Daoy (cell line): ENCODE measurements around the gene DDT. TPM values are rescaled to one million over a fixed set of nuclear protein-coding genes. Genes with fewer than 3 reads are reported as not detected.
"Not testable (repeated sequence)": the region's sequence is repeated elsewhere in the genome, so short reads cannot be mapped to it uniquely, and the experiment has no call there.

ENCODE experiments used
- DNase-seq: peaks from one replicate; pipeline ENCODE4 v3.0.0-alpha.2; 2015; ENCODE audit warnings: low read depth
- total RNA-seq: library from RNA; depleted of rRNA; stranded (reverse); fragments of >200 nt; shearing (Covaris generic); gene quantifications from 2 replicates; pipeline ENCODE4 v1.2.3, GENCODE V29; 2014

DDT gene
- total RNA-seq, 1 experiment from 2014 or later: 113 TPM

DNA sequence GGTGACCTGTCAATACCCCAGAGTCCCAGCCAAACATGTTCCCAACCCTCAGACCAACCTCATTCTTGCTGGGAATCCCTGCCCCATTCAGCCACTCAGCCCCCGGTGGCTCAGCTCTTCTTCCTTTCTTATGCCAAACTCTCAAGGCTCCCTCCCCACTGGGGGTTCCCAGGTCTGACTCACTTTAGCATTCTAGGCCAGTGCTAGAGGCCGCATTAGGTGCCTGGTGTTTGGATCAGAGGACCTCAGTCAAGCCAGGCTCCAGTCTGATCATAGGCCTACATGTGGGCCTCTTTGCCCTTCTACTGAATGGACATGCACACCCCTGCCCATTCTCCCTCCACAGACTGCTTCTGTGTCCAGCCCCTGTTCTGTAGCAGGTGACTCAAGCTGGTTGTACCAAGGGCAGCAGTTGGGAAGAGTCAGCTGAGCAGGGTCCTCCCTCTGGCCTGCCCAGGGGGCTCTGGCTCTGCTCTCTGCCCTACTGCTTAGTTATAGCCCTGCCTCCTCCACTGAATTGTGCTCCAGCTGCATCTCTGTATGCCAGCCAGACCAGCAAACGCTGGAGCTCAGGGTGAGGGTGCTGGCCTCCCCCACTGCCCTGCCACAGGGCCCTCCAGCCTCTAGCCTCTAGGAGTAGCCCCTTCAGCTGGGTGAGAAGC, 15.5 kb upstream of the DDT start:
- not testable (repeated sequence) for DNase-seq

DNA sequence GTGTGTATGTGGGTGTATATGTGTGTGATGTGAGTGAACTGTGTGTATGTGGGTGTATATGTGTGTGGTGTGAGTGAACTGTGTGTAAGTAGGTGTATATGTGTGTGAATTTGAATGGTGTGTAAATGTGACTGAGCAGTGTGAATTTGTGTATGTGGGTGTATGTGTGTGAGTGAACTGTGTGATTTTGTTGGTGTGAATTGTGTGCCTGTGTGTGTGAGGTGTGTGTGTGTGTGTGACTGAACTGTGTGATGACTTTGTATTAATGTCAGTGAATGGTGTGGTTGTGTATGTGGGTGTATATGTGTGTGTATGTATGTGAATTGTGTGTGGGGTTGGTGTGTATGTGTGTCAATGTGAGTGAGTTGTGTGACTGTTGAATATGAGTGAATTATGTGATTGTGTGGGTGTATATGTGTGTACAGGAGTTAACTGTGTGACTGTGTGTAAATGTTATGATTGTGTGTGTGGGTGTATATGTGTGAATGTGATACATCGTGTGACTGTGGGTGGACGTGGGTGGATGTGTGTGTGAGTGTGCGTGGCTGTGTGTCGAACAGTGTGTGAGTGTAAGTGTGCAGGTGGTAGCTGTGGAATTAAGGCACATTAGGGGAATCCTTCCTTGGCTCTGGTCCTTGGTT, 12.4 kb upstream of the DDT start:
- not testable (repeated sequence) for DNase-seq

DNA sequence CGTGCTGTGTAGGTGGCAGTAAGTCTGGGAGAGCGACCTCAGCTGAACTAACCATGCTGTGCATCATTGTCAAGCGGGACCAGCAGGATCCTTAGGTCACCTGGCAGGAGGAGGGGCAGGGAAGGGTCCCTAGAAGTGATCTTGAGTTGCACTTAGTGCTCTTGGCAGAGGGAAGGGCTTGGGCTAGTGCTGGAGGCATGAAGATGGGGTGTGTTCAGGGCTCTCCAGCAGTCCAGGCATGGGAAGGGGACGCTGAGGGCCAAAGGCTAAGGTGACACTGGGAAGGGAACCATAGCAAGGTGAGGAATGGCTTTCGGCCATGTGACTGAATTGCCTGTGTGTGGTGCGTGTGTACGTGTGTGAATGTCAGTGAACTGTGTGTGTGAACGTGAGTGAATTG, 11.8 kb upstream of the DDT start:
- DNase-seq: not testable (repeated sequence)

DNA sequence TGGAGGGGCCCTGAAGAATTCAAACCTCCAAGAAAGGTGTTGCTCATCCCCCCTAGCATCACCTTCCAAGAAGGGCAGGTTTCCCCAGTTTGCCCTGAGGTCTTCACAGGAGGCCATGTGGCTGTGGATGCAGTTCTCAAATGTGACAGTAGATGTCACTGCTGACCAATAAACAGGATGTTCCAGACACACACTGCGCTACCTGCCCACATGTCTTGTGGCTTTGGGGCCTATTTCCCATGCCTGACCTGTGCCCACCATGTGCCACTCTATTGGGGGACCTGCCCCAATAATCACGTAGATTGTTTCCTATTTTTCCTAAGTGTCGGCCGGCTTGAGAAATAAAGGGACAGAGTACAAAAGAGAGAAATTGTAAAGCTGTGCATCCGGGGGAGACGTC, 10.2 kb upstream of the DDT start:
- DNase-seq: no peak

DNA sequence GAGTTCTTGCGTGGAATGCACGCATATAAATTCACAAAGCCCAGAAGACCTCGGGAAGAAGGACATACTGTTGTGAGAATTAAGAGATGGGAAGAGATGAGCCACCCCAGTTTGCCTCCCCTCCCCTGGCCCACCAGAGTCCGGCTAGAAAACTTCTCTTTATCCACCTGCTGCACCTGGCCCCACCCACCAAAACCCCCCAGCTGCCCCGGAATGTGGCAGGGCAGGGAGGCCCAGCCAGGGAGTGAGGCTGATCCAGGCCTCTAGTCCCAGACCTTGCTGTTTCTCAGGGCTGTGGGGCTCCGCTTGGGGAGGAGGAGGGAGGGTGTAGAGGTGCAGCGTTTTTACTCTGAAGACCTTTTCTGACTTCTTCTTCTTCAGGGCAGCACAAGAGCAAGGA, 6.3 kb upstream of the DDT start:
- DNase-seq: not testable (repeated sequence)

DNA sequence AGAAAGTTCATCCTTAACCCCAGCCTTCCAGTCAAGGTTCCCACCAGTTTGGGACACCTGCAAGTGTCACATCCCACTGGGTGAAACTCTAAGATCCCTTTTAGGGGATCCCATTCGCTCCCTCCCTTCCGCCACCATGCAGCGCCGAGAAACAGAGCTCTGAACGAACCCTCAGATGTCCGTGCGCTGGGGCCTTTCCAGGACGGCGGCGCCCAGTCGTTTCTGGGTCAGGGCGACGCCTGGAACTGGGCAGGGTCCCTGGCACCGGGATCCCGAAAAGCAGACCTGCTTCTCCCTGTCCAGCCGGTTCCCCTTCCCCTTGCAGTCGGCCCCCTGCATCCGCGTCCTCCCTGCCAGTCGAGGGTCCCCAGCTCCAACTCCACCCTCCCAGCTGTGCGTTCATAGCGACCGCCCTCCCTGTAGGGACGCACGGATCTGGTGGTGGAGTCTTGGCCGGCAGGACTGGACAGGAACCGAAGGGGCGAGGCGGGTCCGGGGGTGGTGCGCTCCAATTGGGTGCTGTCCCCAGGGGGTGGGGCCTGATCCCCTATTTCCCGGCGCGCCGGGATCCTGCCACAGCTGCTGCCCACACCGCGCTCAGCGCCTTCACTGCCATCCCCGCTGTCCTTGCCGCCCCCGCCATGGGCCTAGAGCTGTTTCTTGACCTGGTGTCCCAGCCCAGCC, 5.5 kb upstream of the DDT start, which contains the start of gene GSTT2:
GSTT2 (plus strand) TSS at position 578 of the 684 bp plus-strand sequence.
- not testable (repeated sequence) for DNase-seq

DNA sequence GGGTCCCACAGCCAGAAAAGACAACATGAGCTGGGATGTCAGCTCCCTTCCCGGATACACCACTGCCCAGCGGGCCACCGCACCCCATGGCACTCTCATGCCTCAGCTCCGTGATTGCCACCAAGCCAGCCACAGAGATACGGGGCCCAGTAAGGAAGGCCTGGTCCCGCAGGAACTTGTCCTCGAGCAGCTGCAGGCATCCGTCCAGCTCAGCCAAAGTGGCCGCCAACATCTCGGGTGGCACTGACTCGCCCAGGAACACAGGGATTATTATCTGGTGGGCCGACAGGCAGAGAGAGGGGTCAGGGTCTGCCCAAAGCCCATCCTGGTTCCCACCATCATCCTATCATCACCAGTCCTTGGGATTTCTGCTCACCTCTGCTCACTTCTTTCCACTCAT, 3.1 kb upstream of the DDT start:
- not testable (repeated sequence) for DNase-seq

DNA sequence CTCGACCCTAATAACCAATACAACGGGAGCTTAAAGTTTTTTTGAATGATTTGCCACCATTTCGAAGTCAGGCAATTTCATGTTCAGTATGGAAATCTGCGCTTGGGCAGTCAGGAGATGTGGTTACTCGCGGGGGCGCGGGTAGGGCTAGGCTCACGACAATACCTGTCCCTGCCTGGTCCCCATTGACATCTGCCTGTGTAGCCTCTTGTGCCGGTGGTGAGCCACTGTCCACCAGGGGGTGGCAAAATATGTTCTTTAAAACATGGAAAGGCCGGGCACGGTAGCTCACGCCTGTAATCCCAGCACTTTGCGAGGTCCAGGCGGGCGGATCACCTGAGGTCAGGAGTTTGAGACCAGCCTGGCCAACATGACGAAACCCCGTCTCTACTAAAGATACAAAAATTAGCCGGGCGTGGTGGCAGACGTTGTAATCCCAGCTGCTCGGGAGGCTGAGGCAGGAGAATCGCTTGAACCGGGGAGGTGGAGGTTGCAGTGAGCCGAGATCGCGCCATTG, 653 bp upstream of the DDT start:
- DNase-seq: not testable (repeated sequence)

DNA sequence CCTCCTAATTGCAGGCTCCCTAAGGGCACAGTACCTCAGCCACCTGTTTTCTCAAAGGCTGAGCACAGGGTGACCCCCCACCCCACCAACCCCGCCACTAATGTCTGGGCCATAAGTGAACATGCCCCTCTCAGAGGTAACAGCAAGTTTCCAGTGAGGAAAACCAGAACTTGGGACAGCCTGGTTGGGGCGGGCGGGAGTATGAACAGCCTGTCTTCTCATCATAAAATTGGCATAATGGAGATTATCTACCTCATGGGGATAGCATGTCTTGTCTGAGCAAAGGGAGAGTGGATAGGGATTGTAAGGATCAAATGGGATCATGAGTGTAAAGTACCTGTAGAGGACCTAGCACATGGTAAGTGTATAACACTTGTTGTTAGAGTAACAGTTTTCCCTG, 2.3 kb downstream of the DDT start:
- DNase-seq: not testable (repeated sequence)

DNA sequence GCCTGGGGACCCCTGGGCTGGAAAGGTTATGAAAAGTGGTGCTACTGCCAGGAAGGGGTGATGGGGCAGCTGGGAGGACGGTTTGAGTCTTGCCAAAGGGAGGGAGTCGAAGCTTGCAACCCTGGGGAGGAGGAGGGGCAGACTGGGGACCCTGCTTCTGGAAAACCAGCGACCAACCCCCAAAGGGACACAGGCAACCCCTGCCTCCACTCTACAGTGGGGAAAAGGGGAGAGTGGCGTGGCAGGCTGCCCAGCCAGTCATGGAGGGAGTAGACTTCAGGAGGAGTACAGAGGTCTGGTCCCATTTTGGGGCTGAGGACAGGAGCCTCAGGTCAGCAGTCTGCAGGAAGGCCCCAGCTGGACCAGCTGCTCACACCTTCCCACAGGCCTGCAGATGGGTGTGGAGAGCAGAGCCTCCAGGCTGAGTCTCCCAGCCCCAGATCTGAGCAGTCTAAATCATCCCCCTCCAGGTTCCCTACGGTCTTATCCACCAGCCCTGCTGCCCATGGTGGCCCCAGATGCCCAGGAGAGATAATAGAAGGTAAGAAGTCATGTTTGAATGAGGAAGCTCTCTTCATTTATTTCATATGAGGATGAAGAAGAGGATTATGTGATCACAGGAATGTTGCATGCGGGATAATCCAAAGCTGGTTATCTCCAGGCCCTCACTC, 3.3 kb downstream of the DDT start:
- no peak for DNase-seq

DNA sequence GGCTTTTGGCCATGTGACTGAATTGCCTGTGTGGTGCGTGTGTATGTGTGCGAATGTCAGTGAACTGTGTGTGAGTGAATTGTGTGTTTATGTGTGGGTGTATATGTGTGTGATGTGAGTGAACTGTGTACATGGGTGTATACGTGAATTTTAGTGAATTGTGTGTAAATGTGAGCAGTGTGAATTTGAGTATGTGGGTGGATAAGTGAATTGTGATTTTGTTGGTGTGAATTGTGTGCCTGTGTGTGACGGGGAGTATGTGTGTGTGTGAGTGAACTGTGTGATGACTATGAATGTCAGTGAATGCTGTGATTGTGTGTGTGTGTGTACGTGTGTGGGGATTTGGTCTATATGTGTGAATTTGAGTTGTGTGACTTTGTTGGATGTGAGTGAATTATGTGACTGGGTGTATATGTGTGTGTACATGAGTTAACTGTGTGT, 4.0 kb downstream of the DDT start:
- no peak for DNase-seq

DNA sequence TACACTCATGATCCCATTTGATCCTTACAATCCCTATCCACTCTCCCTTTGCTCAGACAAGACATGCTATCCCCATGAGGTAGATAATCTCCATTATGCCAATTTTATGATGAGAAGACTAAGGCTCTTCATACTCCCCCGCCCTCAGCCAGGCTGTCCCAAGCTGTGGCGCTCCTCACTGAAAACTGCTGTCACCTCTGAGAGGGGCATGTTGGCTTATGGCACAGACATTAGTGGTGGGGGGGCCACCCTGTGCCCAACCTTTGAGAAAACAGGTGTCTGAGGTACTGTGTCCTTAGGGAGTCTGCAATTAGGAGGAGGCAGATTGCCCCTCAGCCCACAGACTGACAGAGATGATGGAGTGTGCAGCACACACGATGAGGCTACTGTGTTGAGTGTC, 5.2 kb downstream of the DDT start:
- no peak for DNase-seq

DNA sequence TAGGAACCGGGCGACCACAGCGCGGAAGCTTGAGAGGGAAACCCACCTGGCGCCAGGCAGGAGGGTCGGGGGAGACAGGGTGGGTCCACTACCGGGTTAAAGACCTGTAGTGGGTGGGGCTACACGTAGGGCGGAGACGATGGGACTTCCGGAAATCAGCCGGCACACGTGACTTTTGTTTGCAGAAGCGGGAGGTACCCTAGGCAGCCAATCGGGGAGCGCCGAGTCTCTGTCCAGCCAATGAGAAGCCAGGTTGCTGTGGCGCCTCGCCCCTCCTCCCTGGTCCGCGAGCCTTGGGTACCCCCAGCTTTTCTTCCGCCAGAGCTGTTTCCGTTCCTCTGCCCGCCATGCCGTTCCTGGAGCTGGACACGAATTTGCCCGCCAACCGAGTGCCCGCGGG, 7.7 kb downstream of the DDT start, which contains the start of gene DDTL:
DDTL (plus strand) TSS at position 321 of the 400 bp plus-strand sequence; CDS start at position 348, 27 bp downstream.
- not testable (repeated sequence) for DNase-seq

DNA sequence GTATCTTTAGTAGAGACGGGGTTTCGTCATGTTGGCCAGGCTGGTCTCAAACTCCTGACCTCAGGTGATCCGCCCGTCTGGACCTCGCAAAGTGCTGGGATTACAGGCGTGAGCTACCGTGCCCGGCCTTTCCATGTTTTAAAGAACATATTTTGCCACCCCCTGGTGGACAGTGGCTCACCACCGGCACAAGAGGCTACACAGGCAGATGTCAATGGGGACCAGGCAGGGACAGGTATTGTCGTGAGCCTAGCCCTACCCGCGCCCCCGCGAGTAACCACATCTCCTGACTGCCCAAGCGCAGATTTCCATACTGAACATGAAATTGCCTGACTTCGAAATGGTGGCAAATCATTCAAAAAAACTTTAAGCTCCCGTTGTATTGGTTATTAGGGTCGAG, 8.1 kb downstream of the DDT start:
- DNase-seq: not testable (repeated sequence)

DNA sequence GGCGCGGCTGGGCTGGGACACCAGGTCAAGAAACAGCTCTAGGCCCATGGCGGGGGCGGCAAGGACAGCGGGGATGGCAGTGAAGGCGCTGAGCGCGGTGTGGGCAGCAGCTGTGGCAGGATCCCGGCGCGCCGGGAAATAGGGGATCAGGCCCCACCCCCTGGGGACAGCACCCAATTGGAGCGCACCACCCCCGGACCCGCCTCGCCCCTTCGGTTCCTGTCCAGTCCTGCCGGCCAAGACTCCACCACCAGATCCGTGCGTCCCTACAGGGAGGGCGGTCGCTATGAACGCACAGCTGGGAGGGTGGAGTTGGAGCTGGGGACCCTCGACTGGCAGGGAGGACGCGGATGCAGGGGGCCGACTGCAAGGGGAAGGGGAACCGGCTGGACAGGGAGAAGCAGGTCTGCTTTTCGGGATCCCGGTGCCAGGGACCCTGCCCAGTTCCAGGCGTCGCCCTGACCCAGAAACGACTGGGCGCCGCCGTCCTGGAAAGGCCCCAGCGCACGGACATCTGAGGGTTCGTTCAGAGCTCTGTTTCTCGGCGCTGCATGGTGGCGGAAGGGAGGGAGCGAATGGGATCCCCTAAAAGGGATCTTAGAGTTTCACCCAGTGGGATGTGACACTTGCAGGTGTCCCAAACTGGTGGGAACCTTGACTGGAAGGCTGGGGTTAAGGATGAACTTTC, 13.0 kb downstream of the DDT start, which contains the start of gene GSTT2B:
GSTT2B (minus strand) TSS at position 112 of the 688 bp plus-strand sequence; CDS start at position 48, 64 bp downstream.
- DNase-seq: not testable (repeated sequence)

DNA sequence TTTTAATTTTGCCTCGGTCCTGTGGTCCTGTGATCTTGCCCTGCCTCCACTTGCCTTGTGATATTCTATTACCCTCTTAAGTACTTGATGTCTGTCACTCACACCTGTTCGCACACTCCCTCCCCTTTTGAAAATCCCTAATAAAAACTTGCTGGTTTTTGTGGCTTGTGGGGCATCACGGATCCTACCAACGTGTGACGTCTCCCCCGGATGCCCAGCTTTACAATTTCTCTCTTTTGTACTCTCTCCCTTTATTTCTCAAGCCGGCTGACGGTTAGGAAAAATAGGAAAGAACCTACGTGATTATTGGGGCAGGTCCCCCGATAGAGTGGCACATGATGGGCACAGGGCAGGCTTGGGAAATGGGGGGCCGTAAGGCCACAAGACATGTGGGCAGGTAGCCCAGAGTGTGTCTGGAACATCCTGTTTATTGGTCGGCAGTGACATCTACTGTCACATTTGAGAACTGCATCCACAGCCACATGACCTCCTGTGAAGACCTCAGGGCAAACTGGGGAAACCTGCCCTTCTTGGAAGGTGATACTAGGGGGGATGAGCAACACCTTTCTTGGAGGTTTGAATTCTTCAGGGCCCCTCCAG, 17.8 kb downstream of the DDT start:
- peak; percentile 69 for DNase-seq

DNA sequence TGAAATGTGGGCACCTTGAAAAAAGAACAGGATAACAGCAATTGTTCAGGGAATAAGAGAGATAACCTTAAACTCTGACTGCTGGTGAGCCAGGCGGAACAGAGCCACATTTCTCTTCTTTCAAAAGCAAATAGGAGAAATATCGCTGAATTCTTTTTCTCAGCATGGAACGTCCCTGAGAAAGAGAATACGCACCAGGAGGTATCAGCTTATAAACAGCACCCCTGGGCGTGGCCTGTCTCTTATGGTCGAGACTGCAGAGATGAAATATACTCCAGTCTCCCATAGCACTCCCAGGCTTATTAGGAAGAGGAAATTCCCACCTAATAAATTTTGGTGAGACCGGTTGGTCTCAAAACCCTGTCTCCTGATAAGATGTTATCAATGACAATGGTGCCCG, 18.4 kb downstream of the DDT start:
- not testable (repeated sequence) for DNase-seq

DNA sequence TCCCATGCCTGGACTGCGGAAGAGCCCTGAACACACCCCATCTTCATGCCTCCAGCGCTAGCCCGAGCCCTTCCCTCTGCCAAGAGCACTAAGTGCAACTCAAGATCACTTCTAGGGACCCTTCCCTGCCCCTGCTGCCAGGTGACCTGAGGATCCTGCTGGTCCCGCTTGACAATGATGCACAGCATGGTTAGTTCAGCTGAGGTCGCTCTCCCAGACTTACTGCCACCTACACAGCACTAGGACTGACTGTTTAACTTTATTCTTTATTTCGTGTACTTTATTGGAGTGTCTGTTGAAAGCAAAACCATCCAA, 19.3 kb downstream of the DDT start:
- DNase-seq: not testable (repeated sequence)

DNA sequence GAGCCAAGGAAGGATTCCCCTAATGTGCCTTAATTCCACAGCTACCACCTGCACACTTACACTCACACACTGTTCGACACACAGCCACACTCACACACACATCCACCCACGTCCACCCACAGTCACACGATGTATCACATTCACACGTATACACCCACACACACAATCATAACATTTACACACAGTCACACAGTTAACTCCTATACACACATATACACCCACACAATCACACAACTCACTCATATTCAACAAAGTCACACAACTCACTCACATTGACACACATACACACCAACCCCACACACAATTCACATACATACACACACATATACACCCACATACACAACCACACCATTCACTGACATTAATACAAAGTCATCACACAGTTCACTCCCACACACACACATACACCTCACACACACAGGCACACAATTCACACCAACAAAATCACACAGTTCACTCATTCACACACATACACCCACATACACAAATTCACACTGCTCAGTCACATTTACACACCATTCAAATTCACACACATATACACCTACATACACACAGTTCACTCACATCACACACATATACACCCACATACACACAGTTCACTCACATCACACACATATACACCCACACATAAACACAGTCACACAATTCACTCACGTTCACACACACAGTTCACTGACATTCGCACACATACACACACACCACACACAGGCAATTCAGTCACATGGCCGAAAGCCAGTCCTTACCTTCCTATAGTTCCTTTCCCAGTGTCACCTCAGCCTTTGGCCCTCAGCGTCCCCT, 19.8 kb downstream of the DDT start:
- not testable (repeated sequence) for DNase-seq

DNA sequence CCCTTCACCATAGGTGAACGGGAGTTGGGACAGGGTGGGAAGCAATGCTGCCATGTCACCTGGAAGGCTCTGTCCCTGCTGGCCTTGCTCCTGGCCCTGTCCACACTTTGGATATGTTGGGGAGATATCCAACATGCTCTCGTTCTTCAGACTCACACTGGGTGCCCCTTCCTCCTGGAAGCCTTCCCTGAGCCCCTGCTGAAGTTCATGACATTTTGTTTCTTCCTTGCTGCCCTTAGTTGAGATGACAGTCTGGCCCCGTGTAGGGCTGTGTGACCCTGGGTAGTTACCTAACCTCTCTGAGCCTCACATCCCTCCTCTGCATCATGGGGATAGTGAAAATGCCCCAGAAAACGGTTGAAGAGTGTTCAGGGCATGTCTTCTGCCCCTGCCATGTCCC, 20.8 kb downstream of the DDT start:
- DNase-seq: not testable (repeated sequence)
